ENCODE results near the gene NAV3.

DNA sequence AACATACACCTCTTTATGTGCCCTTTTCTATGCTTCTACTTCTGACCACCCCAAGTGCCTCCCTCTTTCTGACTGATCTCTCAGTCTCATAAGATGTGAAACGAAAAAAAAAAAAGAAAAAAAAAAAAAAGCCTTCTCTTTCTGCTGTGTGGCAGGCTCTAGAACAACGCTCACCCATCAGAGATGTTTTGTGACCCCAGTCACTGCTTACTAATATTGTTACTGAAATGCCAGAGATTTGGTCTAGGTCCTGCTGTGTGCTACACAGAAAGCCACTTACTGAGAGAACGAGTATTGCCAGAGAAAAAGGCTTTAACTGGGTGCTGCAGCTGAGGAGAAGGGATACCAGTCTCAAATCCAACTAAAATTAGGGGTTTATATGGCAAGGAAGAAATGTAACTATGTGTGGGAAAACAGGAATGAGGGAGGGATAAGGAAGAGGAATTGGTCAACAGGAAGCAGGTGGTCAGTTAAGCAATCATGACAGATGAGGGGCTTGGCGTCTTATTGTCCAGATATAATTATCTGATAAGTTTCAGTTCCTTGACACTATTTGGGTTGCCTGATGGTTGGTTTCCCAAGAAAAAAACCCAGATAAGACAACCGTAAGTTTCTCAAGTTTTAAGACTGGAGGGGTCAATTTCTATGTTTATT, 149.0 kb downstream of the NAV3 start:
- TF ChIP-seq CTCF (conservative IDR thresholded peaks at IDR 0.05; ENCODE audit: low read length) (no peak), EZH2phosphoT487 (IDR thresholded peaks at IDR 0.05; ENCODE audit: borderline replicate concordance) (no peak)
